MM.1S (cell line): Measurements from ENCODE around the gene MCF2L2.

ENCODE experiments used
- DNase-seq: peaks from one replicate; pipeline ENCODE4 v3.0.0-alpha.2; 2015
- H2AFZ ChIP-seq: fragments of 300-600 bp; sonication (generic); 2 replicates; pipeline ENCODE4 v1.6.0; 2016; ENCODE audit warnings: antibody characterized with exemption, low read length
- H3F3A ChIP-seq: fragments of 300-600 bp; sonication (generic); 2 replicates; pipeline ENCODE4 v1.6.1; 2016; ENCODE audit warnings: mild to moderate bottlenecking, antibody characterized with exemption, low read length, moderate library complexity, mixed read lengths; ENCODE audit not compliant: insufficient read depth
- H3K27ac ChIP-seq: fragments of 300-600 bp; sonication (generic); 2 replicates; pipeline ENCODE4 v1.5.1; 2016; ENCODE audit warnings: mild to moderate bottlenecking, low read length
- H3K27me3 ChIP-seq: fragments of 300-600 bp; sonication (generic); replicated peaks from 2 replicates; pipeline ENCODE4 v1.6.0; 2016; ENCODE audit warnings: low read length; ENCODE audit not compliant: insufficient read depth
- H3K36me3 ChIP-seq: fragments of 300-600 bp; sonication (generic); replicated peaks from 2 replicates; pipeline ENCODE4 v1.6.1; 2016; ENCODE audit warnings: mild to moderate bottlenecking, low read length, mixed read lengths; ENCODE audit not compliant: insufficient read depth
- H3K4me1 ChIP-seq: fragments of 300-600 bp; sonication (generic); 2 replicates; pipeline ENCODE4 v1.6.1; 2016; ENCODE audit warnings: low read length, mixed read lengths
- H3K4me2 ChIP-seq: fragments of 300-600 bp; sonication (generic); 2 replicates; pipeline ENCODE4 v1.6.0; 2016; ENCODE audit warnings: low read depth, low read length
- H3K4me3 ChIP-seq: fragments of 300-600 bp; sonication (generic); 2 replicates; pipeline ENCODE4 v1.5.1; 2016; ENCODE audit warnings: low read length, mixed read lengths
- H3K79me2 ChIP-seq: fragments of 300-600 bp; sonication (generic); 2 replicates; pipeline ENCODE4 v1.6.1; 2016; ENCODE audit warnings: mixed run types, low read length, mixed read lengths
- H3K9ac ChIP-seq: fragments of 300-600 bp; sonication (generic); 2 replicates; pipeline ENCODE4 v1.6.1; 2016; ENCODE audit warnings: low read length, mixed read lengths
- H3K9me2 ChIP-seq: fragments of 300-600 bp; sonication (generic); replicated peaks from 2 replicates; pipeline ENCODE4 v1.6.1; 2016; ENCODE audit warnings: mild to moderate bottlenecking, low read length, mixed read lengths; ENCODE audit not compliant: insufficient read depth
- H3K9me3 ChIP-seq: fragments of 300-600 bp; sonication (generic); replicated peaks from 2 replicates; pipeline ENCODE4 v1.6.1; 2016; ENCODE audit warnings: mild to moderate bottlenecking, low read length, mixed read lengths; ENCODE audit not compliant: insufficient read depth
- H4K20me1 ChIP-seq: fragments of 300-600 bp; sonication (generic); 2 replicates; pipeline ENCODE4 v1.6.1; 2016; ENCODE audit warnings: mild to moderate bottlenecking, low read length, moderate library complexity, mixed read lengths; ENCODE audit not compliant: insufficient read depth
- EZH2 ChIP-seq: fragments of 300-600 bp; sonication (generic); optimal IDR thresholded peaks from 2 replicates; pipeline ENCODE3; 2017; ENCODE audit warnings: low read depth, mild to moderate bottlenecking, antibody characterized with exemption, low read length, mixed read lengths
- EZH2phosphoT487 ChIP-seq: fragments of 300-600 bp; sonication (generic); IDR thresholded peaks from 2 replicates; pipeline ENCODE4 v1.6.1; 2018; ENCODE audit warnings: antibody characterized with exemption, low read length
- TF ChIP-seq, protein P1 (sequence below): fragments of 300-600 bp; sonication (generic); IDR thresholded peaks from 2 replicates; pipeline ENCODE4 v1.5.1; 2016; ENCODE audit warnings: antibody characterized with exemption, low read length, mixed read lengths

Gene MCF2L2

DNA sequence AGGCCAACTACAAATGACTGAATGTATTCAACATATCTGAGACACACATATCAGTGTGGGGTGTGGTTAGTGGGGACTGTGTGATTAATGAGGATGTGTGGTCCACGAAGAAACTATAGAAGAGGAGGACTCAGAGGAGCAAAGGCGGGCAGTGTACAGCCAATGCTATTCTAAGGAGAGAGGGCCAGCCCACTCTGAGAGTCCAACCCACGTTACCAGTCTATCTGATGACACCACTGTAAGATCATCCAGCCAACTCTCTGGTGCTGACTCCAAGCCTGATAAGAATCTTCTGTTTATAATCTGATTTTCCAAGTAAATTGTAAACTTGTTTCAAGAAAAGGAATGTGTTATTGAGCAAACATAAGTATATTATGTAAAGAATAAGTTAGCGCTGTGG is 47.2 kb downstream of the MCF2L2 start:
- Histone ChIP-seq H3K9me3 (no peaks in the 10 kb centered on the region), H3K27me3 (no peaks in the 10 kb centered on the region), H3K4me3 (no peak overlapping the region), H2AFZ (no peak overlapping the region), H3K36me3 (no peaks in the 10 kb centered on the region), H3K9ac (no peak overlapping the region), H3K27ac (peak overlapping the region; percentile 2; the same call in 1 of the 2 replicates), H3F3A (peaks cover 12% of the 10 kb centered on the region), H3K79me2 (no peaks in the 10 kb centered on the region), H4K20me1 (no peaks in the 10 kb centered on the region), H3K4me1 (peaks cover 24% of the 10 kb centered on the region), H3K4me2 (no peak overlapping the region), H3K9me2 (no peaks in the 10 kb centered on the region)
- no peak for DNase-seq
- TF ChIP-seq EZH2: no peak
- no peak for TF ChIP-seq EZH2phosphoT487
- TF ChIP-seq, protein P1, sequence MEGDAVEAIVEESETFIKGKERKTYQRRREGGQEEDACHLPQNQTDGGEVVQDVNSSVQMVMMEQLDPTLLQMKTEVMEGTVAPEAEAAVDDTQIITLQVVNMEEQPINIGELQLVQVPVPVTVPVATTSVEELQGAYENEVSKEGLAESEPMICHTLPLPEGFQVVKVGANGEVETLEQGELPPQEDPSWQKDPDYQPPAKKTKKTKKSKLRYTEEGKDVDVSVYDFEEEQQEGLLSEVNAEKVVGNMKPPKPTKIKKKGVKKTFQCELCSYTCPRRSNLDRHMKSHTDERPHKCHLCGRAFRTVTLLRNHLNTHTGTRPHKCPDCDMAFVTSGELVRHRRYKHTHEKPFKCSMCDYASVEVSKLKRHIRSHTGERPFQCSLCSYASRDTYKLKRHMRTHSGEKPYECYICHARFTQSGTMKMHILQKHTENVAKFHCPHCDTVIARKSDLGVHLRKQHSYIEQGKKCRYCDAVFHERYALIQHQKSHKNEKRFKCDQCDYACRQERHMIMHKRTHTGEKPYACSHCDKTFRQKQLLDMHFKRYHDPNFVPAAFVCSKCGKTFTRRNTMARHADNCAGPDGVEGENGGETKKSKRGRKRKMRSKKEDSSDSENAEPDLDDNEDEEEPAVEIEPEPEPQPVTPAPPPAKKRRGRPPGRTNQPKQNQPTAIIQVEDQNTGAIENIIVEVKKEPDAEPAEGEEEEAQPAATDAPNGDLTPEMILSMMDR: no peak

DNA sequence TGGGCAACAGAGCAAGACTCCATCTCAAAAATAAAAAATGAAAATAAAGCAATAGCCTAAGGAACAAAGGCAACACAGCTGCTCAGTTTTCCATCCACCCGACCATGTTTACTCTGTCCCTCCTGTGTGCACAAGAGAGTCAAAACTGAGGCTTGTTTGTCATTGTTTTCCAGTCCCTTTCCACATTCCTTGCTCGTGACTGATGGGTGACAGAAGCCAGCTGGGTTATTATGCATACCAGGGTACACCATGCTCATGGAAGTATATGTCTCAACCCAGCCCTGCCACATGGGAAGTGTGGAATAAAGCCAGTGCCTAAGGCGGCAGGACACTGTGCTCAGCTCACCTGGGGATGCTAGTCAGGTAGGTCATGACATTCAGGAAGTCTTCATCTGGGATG is 49.5 kb downstream of the MCF2L2 start:
- H3K4me1 ChIP-seq: peaks cover 24% of the 10 kb centered on the region
- H3K9me3 ChIP-seq: no peaks in the 10 kb centered on the region
- no peak overlapping the region for H3K27ac ChIP-seq
- H3K9ac ChIP-seq: no peak overlapping the region
- H3K36me3 ChIP-seq: no peaks in the 10 kb centered on the region
- H3K79me2 ChIP-seq: no peaks in the 10 kb centered on the region
- no peak for DNase-seq
- H3K27me3 ChIP-seq: no peaks in the 10 kb centered on the region
- H3K9me2 ChIP-seq: no peaks in the 10 kb centered on the region
- no peak overlapping the region for H2AFZ ChIP-seq
- H3K4me3 ChIP-seq: no peak overlapping the region
- H3K4me2 ChIP-seq: no peak overlapping the region
- TF ChIP-seq EZH2 (no peak), EZH2phosphoT487 (no peak)
- TF ChIP-seq, protein P1: no peak
- no peaks in the 10 kb centered on the region for H4K20me1 ChIP-seq
- peaks cover 12% of the 10 kb centered on the region for H3F3A ChIP-seq

DNA sequence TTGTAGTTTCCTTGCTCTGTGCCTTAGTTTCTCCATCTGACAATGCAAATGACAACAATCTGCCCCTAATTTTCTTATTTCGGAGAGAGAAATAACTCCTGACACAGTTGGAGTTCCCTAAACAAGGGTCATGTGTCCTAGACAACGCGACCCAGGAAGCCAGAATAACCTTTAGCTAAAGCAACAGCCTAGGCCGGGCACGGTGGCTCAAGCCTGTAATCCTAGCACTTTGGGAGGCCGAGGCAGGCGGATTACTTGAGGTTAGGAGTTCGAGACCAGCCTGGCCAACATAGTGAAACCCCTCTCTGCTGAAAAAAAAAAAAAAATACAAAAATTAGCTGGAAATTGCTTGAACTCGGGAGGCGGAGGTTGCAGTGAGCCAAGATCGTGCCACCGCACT is 49.9 kb downstream of the MCF2L2 start:
- DNase-seq: no peak
- TF ChIP-seq, protein P1: no peak
- TF ChIP-seq EZH2phosphoT487: no peak
- Histone ChIP-seq H3K79me2 (no peaks in the 10 kb centered on the region), H3K9ac (no peak overlapping the region), H3K9me2 (no peaks in the 10 kb centered on the region), H3K4me1 (peaks cover 24% of the 10 kb centered on the region), H3K27ac (peak overlapping the region; percentile 30; the same call in 1 of the 2 replicates), H2AFZ (no peak overlapping the region), H3K9me3 (no peaks in the 10 kb centered on the region), H3K36me3 (no peaks in the 10 kb centered on the region), H3K27me3 (no peaks in the 10 kb centered on the region), H3K4me2 (peak overlapping the region; percentile 35; the same call in 1 of the 2 replicates), H3K4me3 (no peak overlapping the region), H3F3A (peaks cover 12% of the 10 kb centered on the region), H4K20me1 (no peaks in the 10 kb centered on the region)
